Activated gamma-delta T cell treated with Interleukin-2 at 50 U/mL for 16 hours (primary cell): ENCODE measurements around the gene SLC16A14.

ENCODE experiments used
- DNase-seq: peaks from one replicate; pipeline ENCODE4 v3.0.0-alpha.2; 2020

The SLC16A14 gene

DNA sequence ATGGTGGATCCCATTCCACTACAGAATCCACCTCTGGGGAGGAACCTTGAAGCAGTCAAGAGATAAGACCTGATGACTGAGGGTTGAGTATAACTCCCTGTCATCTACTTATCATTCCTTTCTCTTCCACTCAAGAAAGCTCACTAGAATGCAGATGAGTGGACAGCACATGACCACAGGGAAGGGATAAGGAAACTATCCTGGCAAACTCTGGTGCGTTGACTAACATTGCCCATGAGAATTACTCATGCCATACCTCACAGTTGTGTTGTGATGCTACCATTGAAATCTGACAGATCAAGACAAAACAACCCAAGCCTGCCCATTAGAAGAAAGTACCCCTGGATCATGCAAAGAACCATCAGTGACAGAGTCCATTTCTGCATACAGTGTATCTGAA, 26.5 kb downstream of the SLC16A14 start:
- no peak for DNase-seq

DNA sequence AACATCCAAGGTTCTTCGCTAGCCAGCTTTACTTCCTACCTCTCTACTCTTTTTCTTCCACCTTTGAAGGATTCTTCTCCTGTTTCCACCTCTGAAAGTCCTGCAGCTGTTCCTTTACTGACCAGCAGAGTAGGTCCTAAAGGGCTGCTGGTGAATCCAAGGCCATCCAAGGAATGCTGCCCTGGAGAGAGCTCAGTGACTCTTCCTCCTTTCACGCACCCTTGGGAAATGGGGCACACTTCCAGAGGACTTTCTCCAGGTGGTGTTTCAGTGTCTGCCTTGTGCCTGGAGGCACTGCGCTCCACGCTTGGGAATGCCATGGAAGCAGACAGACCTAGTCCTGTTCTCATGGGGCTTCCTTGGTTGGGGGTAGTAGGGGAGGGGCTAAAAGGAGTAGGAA, 45.4 kb downstream of the SLC16A14 start:
- no peak for DNase-seq

DNA sequence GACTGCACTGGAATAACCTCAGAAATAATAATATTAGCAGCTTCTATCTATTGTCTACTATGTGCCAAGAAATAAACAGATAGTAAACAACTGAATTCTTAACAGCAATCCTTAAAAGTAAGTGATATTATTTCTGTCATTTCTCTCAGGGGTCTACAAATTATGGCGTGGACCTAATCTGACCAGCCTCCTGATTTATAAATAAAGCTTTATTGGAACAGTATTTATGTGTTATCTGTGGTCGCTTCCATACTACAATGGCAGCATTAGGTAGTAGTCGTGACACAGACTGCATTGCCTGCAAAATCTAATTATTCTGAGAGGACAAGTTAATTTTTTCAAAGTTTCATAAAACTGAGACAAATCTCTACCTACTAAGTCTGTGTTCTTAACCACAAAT, 49.0 kb downstream of the SLC16A14 start:
- DNase-seq, result no peak

DNA sequence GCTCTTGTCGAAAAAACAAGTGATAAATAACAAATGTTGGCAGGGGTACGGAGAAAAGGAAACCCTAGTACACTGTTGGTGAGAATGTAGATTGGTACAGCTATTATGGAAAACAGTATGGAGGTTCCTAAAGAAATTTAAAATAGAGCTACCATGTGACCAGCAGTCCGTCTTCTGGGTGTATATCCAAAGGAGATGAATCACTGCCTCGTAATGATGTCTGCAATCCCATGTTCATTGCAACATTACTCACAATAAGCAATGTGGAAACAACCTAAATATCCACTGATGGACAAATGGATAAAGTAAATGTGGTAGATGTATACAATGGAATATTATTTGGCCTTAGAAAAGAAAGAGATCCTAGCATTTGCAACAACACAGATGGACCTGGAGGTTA, 50.6 kb downstream of the SLC16A14 start:
- DNase-seq, result no peak

DNA sequence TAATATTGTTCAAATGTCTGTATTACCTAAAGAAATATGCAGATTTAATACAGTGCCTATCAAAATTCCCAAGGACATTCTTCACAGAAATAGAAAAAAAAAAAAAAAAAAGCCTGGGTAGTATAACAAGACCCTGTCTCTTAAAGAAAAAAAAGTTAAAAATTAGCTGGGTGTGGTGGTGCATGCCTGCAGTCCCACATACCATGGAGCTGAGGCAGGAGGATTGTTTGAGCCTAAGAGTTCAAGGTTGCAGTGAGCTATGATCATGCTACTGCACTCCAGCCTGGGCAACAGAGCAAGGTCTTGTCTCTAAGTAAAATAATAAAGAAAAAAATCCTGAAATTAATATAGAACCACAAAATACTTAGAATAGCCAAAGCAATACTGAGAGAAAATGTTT, 51.9 kb downstream of the SLC16A14 start:
- DNase-seq, result no peak

DNA sequence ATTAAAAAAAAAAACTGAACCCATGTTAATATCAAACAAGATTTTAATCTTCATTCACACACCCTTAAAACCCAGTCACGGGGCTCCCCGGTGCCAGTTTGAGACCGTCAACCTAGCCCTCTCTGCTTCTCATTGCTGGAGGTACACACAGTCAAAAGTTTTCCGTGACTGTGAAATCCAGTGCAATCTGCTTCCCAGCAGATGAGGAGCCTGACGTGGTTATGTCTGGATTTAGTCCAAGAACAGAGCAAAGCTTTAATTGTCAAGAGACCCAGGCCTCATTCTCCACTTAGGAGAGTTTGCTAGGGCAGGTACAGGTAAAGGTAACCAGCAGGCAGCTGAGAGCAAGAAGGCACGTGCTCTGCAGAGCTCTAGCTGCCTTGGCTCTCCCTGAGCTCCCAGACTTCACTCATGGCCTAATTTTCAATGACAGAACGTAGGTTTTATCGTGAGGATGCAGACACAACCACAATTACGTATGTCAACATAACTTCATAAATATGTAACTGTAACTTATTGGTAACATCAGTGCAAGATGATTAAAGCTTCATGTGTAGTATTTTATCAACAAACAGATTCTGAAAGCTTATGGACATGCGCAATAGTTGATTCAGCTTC, 56.3 kb downstream of the SLC16A14 start:
- DNase-seq, result no peak

DNA sequence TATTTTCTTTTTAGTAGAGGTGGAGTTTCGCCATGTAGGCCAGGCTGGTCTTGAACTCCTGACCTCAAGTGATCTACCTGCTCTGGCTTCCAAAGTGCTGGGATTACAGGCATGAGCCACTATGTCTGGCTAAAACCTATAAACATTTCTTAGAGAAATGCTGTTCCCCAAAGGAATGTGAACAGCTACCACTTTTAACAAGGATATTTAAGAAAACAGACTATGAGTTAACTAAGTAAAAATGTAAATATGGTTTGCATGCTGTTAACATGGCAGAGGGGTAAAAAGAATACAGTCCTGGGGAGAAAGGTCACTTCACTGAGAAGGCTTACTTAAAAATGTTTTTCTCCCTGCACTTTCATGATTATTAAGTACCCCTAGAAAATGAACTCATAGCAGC, 57.1 kb downstream of the SLC16A14 start:
- no peak for DNase-seq

DNA sequence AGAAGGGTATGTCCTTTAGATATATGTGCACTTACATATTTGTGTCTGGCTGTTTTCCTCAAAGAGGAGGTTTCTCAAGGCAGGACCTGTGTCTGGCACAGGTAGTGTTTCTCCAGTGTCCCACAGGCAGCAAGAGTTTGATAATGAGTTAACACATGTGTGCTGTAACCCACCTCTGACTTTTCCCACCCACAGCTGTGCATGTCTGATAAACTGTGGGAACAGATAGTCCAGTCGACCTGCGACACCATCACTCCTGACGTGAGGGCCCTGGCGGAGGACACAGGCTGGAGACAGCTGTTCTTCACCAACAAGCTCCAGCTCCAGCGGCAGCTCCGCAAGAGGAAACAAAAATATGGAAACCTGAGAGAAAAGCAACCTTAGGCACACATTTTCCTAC, 58.2 kb downstream of the SLC16A14 start:
- no peak for DNase-seq

DNA sequence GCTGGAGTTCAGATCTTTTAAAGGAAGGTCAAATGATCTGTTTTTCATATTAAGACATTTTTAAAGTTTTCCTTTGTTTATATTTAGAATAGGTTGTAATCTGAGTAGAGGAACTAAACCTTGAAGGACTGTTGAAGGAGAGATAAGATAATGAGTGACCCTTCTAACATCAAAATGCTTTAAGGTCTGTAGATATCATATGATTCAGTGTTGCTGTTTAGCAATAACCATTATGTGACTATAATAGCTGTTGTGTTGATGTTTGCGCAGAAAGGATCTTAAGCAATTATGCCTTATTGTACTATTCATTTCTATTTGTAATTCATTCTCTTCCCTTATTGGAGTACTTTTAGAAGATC, 60.0 kb downstream of the SLC16A14 start:
- DNase-seq, result no peak

DNA sequence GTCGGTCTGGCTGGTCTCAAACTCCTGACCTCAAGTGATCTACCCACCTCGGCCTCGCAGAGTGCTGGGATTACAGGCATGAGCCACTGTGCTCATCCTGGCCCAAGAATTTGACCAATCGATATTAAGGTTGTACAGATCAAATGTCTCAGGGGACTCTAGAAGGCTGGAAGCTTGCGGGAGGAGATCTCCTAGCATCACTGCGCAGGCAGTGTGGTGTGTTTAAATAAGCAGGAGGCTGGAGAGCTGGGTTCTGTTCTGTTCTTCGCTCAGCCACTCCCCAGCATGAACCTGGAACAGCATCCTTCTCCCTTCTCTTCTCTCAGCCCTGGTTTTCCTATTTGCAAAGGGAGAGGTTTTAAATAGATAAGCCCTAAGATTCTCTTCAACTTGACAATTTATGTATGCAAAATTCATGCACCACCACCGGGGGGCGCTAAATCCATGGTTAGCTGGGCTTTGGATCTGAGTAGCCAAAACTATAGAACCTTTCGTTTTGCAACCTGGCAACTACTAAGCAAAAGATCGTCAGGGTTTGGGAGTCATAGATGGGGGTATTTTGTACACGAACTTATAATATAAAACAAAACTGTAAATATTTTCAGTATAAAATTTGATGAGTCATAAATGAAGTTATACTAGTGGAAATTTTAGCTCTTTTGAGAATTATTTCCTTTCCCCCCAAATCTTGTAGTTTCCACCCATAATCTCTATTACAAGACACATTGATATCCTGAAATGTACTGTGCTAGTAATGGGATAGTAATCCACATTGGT, 60.6 kb downstream of the SLC16A14 start:
- peak; percentile 81 for DNase-seq

DNA sequence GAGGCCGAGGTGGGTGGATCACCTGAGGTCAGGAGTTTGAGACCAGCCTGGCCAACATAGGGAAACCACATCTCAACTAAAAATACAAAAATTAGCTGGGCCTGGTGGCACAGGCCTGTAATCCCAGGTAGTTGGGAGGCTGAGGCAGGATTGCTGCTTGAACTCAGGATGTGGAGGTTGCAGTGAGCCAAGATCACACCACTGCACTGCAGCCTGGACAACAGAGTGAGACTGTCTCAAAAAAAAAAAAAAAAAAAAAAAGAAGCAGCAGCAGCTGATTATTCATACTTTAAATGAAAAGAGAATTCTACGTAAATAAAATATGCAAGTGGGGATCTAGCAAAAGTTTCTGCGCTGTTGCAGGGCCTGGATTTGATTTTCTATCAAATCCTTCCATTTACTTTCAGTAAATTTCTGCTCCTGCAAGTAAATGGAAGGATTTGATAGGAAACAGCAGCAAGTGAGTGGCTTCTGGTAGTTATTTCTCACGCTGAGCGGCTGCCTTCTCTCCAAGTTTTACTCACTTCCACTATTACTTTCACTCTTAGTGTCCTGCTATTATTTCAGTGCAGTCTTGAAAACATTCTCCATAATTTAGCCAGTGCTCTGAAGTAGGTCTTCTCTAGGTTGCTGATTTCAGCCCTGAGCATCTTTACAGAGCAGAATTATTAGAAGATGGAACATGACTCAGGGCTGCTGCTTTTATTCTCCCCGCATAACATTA, 68.4 kb downstream of the SLC16A14 start:
- no peak for DNase-seq

DNA sequence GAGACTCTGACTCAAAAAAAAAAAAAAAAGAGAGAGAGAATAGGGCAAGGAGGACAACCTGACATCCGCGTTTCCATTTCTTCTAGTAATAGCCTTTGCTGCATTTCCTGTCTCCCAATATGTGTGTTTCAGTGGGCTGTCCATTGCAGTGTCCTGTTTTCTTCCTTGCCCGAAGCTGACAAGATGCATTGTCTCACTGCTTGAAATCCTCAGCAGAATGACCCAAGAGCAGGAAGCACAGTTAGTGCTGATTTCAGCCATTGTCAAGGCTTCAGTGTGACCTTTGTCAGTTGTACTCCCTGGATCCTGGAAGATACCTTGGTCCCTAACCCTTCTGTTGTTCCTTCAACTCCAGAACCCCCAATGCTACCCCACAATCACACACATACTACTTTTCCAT, 71.2 kb downstream of the SLC16A14 start:
- DNase-seq, result no peak

DNA sequence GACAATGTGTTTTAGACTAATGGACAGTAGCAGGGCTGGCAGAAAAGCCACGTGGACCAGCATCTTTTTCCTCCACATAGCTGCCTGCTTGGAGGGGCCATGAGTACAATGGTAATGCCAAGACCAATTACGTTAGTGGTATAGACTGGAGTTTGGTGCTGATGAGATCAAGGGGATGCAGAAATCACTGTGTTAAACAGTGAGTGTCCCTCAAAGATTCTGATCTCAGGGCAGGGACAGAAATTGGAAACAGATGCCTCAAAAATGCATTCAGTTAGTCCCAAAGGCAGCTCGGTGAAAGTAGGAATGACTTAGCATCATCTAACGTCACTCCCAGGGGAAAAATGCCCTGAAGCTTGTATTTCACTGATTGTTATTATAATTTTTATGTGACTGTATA, 72.4 kb downstream of the SLC16A14 start:
- no peak for DNase-seq

DNA sequence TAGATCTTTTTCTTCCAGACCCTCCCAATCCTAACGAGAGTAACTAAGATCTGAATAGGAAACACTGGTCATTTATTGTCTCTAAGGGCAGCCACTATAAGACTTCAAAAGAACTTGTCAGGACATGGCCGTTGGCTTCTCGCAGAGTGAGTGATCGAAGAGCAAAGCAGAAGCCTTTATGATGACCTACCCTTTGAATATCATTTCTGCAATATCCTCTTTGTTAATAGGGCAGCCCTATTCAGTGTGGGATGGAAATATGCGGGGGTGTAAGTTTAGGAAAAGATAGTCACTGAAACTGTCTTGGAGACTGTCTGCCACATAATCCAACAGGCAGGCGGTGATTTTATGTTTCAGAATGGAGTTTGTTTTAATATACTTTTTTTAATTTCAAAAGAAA, 75.5 kb downstream of the SLC16A14 start:
- no peak for DNase-seq
